GM18951 (cell line): ENCODE data around the gene TADA3.

Experiments used
- POLR2A ChIP-seq: IDR thresholded peaks from 4 replicates; pipeline ENCODE4 v1.6.1; 2011; ENCODE audit warnings: mild to moderate bottlenecking; ENCODE audit not compliant: insufficient read length, insufficient read depth; ENCODE audit errors: extremely low read depth
- in situ Hi-C: fragments of 300-500 bp; cut with MboI; formaldehyde crosslinking; loops from one replicate; pipeline ENCODE4 v1.12.0; 2022; ENCODE audit warnings: low sequenced_read_pairs, mixed read lengths, inconsistent platforms; ENCODE audit not compliant: unreplicated experiment

The TADA3 gene, protein sequence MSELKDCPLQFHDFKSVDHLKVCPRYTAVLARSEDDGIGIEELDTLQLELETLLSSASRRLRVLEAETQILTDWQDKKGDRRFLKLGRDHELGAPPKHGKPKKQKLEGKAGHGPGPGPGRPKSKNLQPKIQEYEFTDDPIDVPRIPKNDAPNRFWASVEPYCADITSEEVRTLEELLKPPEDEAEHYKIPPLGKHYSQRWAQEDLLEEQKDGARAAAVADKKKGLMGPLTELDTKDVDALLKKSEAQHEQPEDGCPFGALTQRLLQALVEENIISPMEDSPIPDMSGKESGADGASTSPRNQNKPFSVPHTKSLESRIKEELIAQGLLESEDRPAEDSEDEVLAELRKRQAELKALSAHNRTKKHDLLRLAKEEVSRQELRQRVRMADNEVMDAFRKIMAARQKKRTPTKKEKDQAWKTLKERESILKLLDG

DNA sequence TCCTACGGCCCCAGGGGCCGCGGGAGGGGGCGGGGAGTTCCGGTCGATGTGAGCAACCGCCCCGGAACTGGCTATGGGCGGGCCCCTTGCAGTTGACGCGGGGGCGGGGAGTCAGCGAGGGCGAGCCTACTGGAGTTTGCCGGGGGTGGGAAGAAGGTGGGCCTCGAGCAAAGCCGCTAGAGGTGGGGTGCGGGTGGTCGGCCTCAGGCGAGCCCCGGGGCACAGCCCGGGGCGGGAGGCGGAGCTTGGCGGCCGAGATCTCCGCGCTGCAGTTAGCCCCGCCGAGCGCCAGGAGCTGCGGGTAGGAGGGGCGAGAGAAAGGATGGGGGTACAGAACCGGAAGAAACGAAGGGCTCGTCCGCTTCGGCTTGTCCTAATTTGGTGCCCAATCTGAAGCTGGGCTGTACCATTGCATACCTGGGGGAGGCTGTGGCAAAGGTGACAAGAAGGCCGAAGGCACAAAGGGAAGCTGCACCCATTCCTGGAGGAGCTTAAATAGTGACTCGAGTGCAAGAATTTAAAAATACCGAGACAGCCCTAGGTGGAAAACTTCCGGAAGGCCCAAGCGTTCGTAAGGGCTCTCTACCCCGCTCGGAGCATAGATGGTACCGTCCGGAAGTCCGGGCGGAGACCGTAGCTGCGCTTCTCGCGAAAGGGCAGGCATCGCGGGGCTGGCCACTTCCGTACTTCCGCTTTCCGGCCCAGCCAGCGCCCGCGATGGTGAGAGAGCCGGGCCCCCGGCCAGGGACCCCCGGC is at the start of gene TADA3, which contains the start of gene ARPC4:
TSS of gene TADA3 (minus strand) at position 69 of the 756 bp plus-strand sequence. CDS start 1,007 bp downstream, outside the sequence.
TSS of gene ARPC4 (plus strand) at position 678 of the 756 bp plus-strand sequence. CDS start at position 718, 40 bp downstream.
- in situ Hi-C loops = no loop called here

GRCh38 chr3:9841015-9841414 is 48.7 kb upstream of the TADA3 start:
- no peak for TF ChIP-seq POLR2A
- in situ Hi-C loops = no loop called here

More for the DNA sequence above, at the start of gene TADA3, which contains the start of gene ARPC4:
- peak; percentile 90 for TF ChIP-seq POLR2A

- TF ChIP-seq POLR2A = no peak
- in situ Hi-C loops = no loop called here
Measured at GRCh38 chr3:9838856-9839255, 46.6 kb upstream of the TADA3 start.

- in situ Hi-C loops = no loop called here
- no peak for TF ChIP-seq POLR2A
Measured at GRCh38 chr3:9837701-9838582, 45.7 kb upstream of the TADA3 start.

DNA sequence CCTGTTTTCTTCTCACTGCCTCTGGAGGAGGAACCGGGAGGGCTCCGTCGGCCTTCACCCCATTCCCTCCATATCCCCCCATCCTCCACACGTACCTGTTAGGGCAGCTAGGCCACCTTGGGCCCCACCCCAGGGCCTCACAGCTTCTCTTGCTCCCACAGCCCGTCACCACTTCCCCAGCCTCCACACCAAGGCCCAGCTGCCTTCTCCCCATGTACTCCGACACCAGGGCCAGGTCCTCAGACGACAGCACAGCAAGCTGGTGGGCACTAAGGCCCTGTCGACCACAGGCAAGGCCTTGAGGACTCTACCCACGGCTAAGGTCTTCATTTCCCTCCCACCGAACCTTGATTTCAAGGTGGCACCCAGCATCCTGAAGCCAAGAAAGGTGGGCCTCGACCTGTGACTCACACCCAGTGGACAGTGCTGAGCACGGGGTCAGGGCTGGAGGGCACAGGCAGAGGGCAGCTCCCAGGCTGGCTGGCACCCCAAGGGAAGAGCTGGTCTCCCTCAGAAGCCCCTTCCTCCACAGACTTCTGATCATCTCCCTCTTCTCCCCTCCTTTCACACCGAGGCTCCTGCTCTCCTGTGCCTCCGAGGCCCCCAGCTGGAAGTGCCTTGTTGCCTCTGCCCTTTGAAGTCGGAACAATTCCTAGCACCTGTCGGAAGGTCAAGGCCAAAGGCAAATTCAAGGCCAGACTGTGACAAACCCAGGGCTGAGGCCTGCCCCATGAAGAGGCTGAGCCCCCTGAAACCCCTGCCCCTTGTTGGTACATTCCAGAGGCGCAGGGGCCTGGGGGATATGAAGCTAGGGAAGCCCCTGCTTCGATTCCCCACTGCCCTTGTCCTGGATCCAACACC is 42.5 kb upstream of the TADA3 start:
- no peak for TF ChIP-seq POLR2A
- in situ Hi-C loops = no loop called here

DNA sequence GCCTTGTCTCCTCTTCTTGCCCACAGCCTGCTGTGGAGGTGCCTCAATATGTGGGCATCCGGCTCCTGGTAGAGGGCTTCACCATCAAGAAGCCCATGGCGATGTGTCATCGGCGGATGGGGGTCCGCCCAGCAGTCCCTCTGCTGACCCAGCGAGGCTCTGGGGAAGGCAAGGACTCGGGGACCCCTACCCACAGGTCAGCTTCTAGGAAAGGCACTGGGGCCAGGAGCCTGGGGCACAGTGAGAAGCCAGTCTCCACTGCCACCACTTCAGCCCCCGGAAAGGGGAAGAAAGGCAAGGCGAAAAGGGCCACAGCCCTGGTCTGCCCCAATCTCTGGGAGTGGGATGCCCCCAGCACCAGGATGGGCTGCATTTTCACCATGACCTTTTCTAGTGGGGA is 40.8 kb upstream of the TADA3 start:
- TF ChIP-seq POLR2A = no peak
- in situ Hi-C loops = no loop called here

GRCh38 chr3:9831253-9831652 is 39.0 kb upstream of the TADA3 start:
- TF ChIP-seq POLR2A = no peak
- in situ Hi-C loops = no loop called here

DNA sequence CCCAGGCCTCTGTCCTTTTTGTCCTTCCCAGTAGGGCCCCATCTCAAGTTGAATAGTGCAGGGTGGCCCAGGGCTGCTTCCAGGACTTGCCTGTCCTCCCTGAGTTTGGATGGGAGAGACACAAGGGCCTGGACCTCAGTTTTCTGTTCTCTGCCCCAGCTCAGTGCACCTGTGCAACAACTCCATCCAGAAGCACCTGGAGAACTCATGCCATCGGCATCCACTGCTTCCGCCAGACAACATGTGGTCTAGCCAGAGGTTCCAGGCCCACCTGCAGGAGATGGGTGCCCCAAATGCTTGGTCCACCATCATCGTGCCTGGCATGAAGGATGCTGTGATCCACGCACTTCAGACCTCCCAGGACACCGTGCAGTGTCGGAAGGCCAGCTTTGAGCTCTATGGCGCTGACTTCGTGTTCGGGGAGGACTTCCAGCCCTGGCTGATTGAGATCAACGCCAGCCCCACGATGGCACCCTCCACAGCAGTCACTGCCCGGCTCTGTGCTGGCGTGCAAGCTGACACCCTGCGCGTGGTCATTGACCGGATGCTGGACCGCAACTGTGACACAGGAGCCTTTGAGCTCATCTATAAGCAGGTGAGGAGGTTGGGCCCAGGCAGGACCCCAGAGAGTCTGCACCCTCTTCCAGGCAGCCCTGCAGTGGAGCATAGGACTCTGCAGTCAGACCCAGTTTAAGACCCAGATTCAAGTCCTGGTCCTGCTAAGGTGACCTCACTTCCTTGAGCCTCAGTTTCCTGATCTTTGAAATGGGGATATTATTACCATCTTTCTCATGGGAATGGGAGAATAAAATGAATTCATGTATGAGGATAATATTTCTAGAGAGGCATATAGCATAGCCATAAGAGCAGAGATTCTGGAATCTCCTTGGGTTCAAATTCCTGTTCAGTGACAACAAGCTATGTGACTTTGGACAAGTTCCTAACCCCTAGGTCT is 36.8 kb upstream of the TADA3 start:
- in situ Hi-C loops = no loop called here
- no peak for TF ChIP-seq POLR2A

- in situ Hi-C loops = no loop called here
- TF ChIP-seq POLR2A = no peak
Measured at GRCh38 chr3:9826815-9827573, 34.7 kb upstream of the TADA3 start.

GRCh38 chr3:9825451-9826040 is 33.3 kb upstream of the TADA3 start:
- in situ Hi-C loops = no loop called here

More at GRCh38 chr3:9825451-9826040, 33.3 kb upstream of the TADA3 start:
- no peak for TF ChIP-seq POLR2A
